ENCODE data around the gene NUAK2.
A peak's percentile ranks its signal among the peaks of the same experiment; 100 is the strongest.

NUAK2 gene

GRCh38 chr1:205274041-205274691, 47.4 kb downstream of the NUAK2 start:
- DNase-seq (ENCODE audit: low spot score in 2 of 2), result no peak
- Histone ChIP-seq H3K36me3 (replicated peaks) (no peaks in the 10 kb centered on the region; the same call in none of the 2 replicates), H3K4me1 (peaks cover 6% of the 10 kb centered on the region; the same call in 1 of the 2 replicates), H3K9me3 (no peaks in the 10 kb centered on the region), H3K4me3 (no peak overlapping the region), H3K27me3 (ENCODE audit: low read depth) (no peaks in the 10 kb centered on the region)
- in situ Hi-C loops (cut with MboI; ENCODE audit: low sequenced_read_pairs), result loop anchor here (10.0 kb wide), 2 partner anchors 211 to 251 kb away; no protein-coding TSS in a partner anchor

GRCh38 chr1:205273551-205273982, 48.0 kb downstream of the NUAK2 start:
- Histone ChIP-seq H3K4me1 (peaks cover 6% of the 10 kb centered on the region; the same call in 1 of the 2 replicates), H3K9me3 (no peaks in the 10 kb centered on the region), H3K36me3 (replicated peaks) (no peaks in the 10 kb centered on the region; the same call in none of the 2 replicates), H3K27me3 (ENCODE audit: low read depth) (no peaks in the 10 kb centered on the region), H3K4me3 (no peak overlapping the region)
- peak; percentile 75 to 89 for DNase-seq (ENCODE audit: low spot score in 2 of 2)
- in situ Hi-C loops (cut with MboI; ENCODE audit: low sequenced_read_pairs), result loop anchor here (10.0 kb wide), 2 partner anchors 211 to 251 kb away; no protein-coding TSS in a partner anchor

- DNase-seq (ENCODE audit: low spot score in 2 of 2), result no peak
- Histone ChIP-seq H3K4me1 (peaks cover 6% of the 10 kb centered on the region; the same call in 1 of the 2 replicates), H3K4me3 (no peak overlapping the region), H3K27me3 (ENCODE audit: low read depth) (no peaks in the 10 kb centered on the region), H3K36me3 (replicated peaks) (no peaks in the 10 kb centered on the region; the same call in none of the 2 replicates), H3K9me3 (no peaks in the 10 kb centered on the region)
- in situ Hi-C loops (cut with MboI; ENCODE audit: low sequenced_read_pairs), result loop anchor here (10.0 kb wide), 2 partner anchors 212 to 252 kb away; no protein-coding TSS in a partner anchor
These were observed 49.0 kb downstream of the NUAK2 start for GRCh38 chr1:205272536-205272935.

- Histone ChIP-seq H3K27me3 (ENCODE audit: low read depth) (no peaks in the 10 kb centered on the region), H3K9me3 (no peaks in the 10 kb centered on the region), H3K36me3 (replicated peaks) (no peaks in the 10 kb centered on the region; the same call in none of the 2 replicates), H3K4me1 (peaks cover 6% of the 10 kb centered on the region; the same call in 1 of the 2 replicates), H3K4me3 (no peak overlapping the region)
- no peak for DNase-seq (ENCODE audit: low spot score in 2 of 2)
- in situ Hi-C loops (cut with MboI; ENCODE audit: low sequenced_read_pairs), result loop anchor here (10.0 kb wide), 2 partner anchors 213 to 253 kb away; no protein-coding TSS in a partner anchor
These were observed 49.8 kb downstream of the NUAK2 start for GRCh38 chr1:205271745-205272144.

GRCh38 chr1:205271277-205271676, 50.3 kb downstream of the NUAK2 start:
- Histone ChIP-seq H3K9me3 (no peaks in the 10 kb centered on the region), H3K4me3 (no peak overlapping the region), H3K27me3 (ENCODE audit: low read depth) (no peaks in the 10 kb centered on the region), H3K36me3 (replicated peaks) (no peaks in the 10 kb centered on the region; the same call in none of the 2 replicates), H3K4me1 (peaks cover 6% of the 10 kb centered on the region; the same call in 1 of the 2 replicates)
- in situ Hi-C loops (cut with MboI; ENCODE audit: low sequenced_read_pairs), result loop anchor here (10.0 kb wide), 2 partner anchors 214 to 254 kb away; no protein-coding TSS in a partner anchor
- no peak for DNase-seq (ENCODE audit: low spot score in 2 of 2)

GRCh38 chr1:205270764-205271163, 50.8 kb downstream of the NUAK2 start:
- Histone ChIP-seq H3K9me3 (no peaks in the 10 kb centered on the region), H3K27me3 (ENCODE audit: low read depth) (no peaks in the 10 kb centered on the region), H3K36me3 (replicated peaks) (no peaks in the 10 kb centered on the region; the same call in none of the 2 replicates), H3K4me1 (peaks cover 6% of the 10 kb centered on the region; the same call in 1 of the 2 replicates), H3K4me3 (no peak overlapping the region)
- no peak for DNase-seq (ENCODE audit: low spot score in 2 of 2)
- in situ Hi-C loops (cut with MboI; ENCODE audit: low sequenced_read_pairs), result loop anchor here (10.0 kb wide), 2 partner anchors 214 to 254 kb away; no protein-coding TSS in a partner anchor

GRCh38 chr1:205270271-205270670, 51.3 kb downstream of the NUAK2 start:
- Histone ChIP-seq H3K4me3 (no peak overlapping the region), H3K9me3 (no peaks in the 10 kb centered on the region), H3K4me1 (peaks cover 6% of the 10 kb centered on the region; the same call in 1 of the 2 replicates), H3K36me3 (replicated peaks) (no peaks in the 10 kb centered on the region; the same call in none of the 2 replicates), H3K27me3 (ENCODE audit: low read depth) (no peaks in the 10 kb centered on the region)
- in situ Hi-C loops (cut with MboI; ENCODE audit: low sequenced_read_pairs), result loop anchor here (10.0 kb wide), 2 partner anchors 215 to 255 kb away; no protein-coding TSS in a partner anchor
- no peak for DNase-seq (ENCODE audit: low spot score in 2 of 2)

- Histone ChIP-seq H3K36me3 (replicated peaks) (no peaks in the 10 kb centered on the region; the same call in none of the 2 replicates), H3K4me3 (no peak overlapping the region), H3K9me3 (no peaks in the 10 kb centered on the region), H3K4me1 (peaks cover 6% of the 10 kb centered on the region; the same call in 1 of the 2 replicates), H3K27me3 (ENCODE audit: low read depth) (no peaks in the 10 kb centered on the region)
- no peak for DNase-seq (ENCODE audit: low spot score in 2 of 2)
- in situ Hi-C loops (cut with MboI; ENCODE audit: low sequenced_read_pairs), result loop anchor here (10.0 kb wide), 2 partner anchors 215 to 255 kb away; no protein-coding TSS in a partner anchor
These were observed 51.8 kb downstream of the NUAK2 start for GRCh38 chr1:205269711-205270110.

GRCh38 chr1:205268846-205269680, 52.5 kb downstream of the NUAK2 start:
- in situ Hi-C loops (cut with MboI; ENCODE audit: low sequenced_read_pairs), result no loop called here
- Histone ChIP-seq H3K36me3 (replicated peaks) (no peaks in the 10 kb centered on the region; the same call in none of the 2 replicates), H3K4me3 (no peak overlapping the region), H3K4me1 (no peaks in the 10 kb centered on the region; the same call in 1 of the 2 replicates), H3K9me3 (no peaks in the 10 kb centered on the region), H3K27me3 (ENCODE audit: low read depth) (no peaks in the 10 kb centered on the region)
- no peak for DNase-seq (ENCODE audit: low spot score in 2 of 2)

- H3K4me1 ChIP-seq, result no peaks in the 10 kb centered on the region
- H3K9me3 ChIP-seq, result no peaks in the 10 kb centered on the region
- H3K36me3 ChIP-seq (replicated peaks), result no peaks in the 10 kb centered on the region; the same call in 1 of the 2 replicates
- no peaks in the 10 kb centered on the region for H3K27me3 ChIP-seq (ENCODE audit: low read depth)
- no peak overlapping the region for H3K4me3 ChIP-seq
- DNase-seq (ENCODE audit: low spot score in 2 of 2), result no peak
- in situ Hi-C loops (cut with MboI; ENCODE audit: low sequenced_read_pairs), result no loop called here
These were observed 54.1 kb downstream of the NUAK2 start for GRCh38 chr1:205267306-205267902.

- no peak for DNase-seq (ENCODE audit: low spot score in 2 of 2)
- in situ Hi-C loops (cut with MboI; ENCODE audit: low sequenced_read_pairs), result no loop called here
- no peaks in the 10 kb centered on the region for H3K27me3 ChIP-seq (ENCODE audit: low read depth)
These were observed 54.8 kb downstream of the NUAK2 start for GRCh38 chr1:205266611-205267305.

GRCh38 chr1:205263580-205264190, 57.9 kb downstream of the NUAK2 start:
- Histone ChIP-seq H3K4me3 (no peak overlapping the region), H3K9me3 (no peaks in the 10 kb centered on the region), H3K27me3 (ENCODE audit: low read depth) (no peaks in the 10 kb centered on the region), H3K4me1 (no peaks in the 10 kb centered on the region), H3K36me3 (replicated peaks) (no peaks in the 10 kb centered on the region)
- in situ Hi-C loops (cut with MboI; ENCODE audit: low sequenced_read_pairs), result no loop called here
- no peak for DNase-seq (ENCODE audit: low spot score in 2 of 2)

More at GRCh38 chr1:205266611-205267305, 54.8 kb downstream of the NUAK2 start:
- Histone ChIP-seq H3K4me3 (no peak overlapping the region), H3K4me1 (no peaks in the 10 kb centered on the region), H3K36me3 (replicated peaks) (no peaks in the 10 kb centered on the region), H3K9me3 (no peaks in the 10 kb centered on the region)

Measured in HAP-1 (cell line).